Transverse colon (tissue), 4 donors: Measurements from ENCODE around the gene CKMT2.

Experiments
- EP300 ChIP-seq: sonication (generic); formaldehyde crosslinking; IDR thresholded peaks from one replicate; pipeline ENCODE4 v1.6.1; 2017; ENCODE audit warnings: antibody characterized with exemption, low read depth
- POLR2A ChIP-seq: fragments of 450-650 bp; IDR thresholded peaks from one replicate; pipeline ENCODE4 v1.6.1; 2016; ENCODE audit warnings: antibody characterized with exemption, mild to moderate bottlenecking, moderate library complexity
- POLR2AphosphoS5 ChIP-seq, 3 donors: sonication (generic); formaldehyde crosslinking; IDR thresholded peaks; one replicate each; pipeline ENCODE4 v1.6.1; 2016; ENCODE audit warnings: antibody characterized with exemption in 3 of 3
- TF ChIP-seq, protein P1 (sequence below), 5 experiments: fragments of 200-600 bp in 3 of 5; fragments of 450-650 bp in 2 of 5; sonication (generic) in 3 of 5; IDR thresholded peaks; 1 replicate in 2 of 5; 2 replicates in 3 of 5; pipeline ENCODE4 v1.5.1; 2016 to 2017; ENCODE audit warnings: antibody characterized with exemption in 5 of 5, inconsistent platforms in 3 of 5, mild to moderate bottlenecking in 2 of 5, moderate library complexity in 1 of 5

DNA sequence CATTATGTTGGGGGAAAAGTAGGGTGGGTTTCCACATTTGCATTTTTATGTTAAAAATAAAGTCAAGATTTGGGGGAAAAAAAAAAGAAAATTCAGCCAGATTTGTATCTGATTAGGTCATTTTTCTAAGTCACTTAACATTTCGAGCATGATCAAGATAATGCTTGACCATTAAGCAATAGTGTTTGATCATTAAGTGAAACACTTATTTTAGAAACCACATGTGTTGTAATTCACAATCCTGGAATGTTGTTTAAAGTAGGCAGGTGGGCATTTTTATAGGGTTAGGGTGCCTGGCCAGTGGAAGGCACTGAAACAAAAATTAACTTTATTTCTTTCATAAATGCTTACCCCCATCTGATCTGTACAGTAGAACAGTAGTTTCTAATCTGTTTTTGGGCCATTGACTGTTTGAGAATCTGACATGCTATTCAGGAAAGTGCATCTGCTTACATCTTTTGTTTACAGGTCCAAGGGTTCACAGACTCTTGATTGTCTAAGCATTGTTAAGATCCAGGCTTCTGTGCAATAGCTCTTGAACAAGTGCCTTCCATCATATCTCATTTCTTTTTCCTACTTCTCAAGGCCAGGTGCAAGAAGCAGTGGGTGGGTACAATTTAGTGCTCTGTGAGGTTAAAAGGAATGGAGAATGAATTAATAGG lies 77.4 kb downstream of the CKMT2 start:
- TF ChIP-seq, protein P1, sequence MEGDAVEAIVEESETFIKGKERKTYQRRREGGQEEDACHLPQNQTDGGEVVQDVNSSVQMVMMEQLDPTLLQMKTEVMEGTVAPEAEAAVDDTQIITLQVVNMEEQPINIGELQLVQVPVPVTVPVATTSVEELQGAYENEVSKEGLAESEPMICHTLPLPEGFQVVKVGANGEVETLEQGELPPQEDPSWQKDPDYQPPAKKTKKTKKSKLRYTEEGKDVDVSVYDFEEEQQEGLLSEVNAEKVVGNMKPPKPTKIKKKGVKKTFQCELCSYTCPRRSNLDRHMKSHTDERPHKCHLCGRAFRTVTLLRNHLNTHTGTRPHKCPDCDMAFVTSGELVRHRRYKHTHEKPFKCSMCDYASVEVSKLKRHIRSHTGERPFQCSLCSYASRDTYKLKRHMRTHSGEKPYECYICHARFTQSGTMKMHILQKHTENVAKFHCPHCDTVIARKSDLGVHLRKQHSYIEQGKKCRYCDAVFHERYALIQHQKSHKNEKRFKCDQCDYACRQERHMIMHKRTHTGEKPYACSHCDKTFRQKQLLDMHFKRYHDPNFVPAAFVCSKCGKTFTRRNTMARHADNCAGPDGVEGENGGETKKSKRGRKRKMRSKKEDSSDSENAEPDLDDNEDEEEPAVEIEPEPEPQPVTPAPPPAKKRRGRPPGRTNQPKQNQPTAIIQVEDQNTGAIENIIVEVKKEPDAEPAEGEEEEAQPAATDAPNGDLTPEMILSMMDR (IDR thresholded peaks at IDR 0.05), result no peak
- TF ChIP-seq EP300, result no peak
- TF ChIP-seq POLR2A, result no peak
- no peak for TF ChIP-seq POLR2AphosphoS5 (IDR thresholded peaks at IDR 0.05)
